Stimulated activated CD8-positive, alpha-beta memory T cell treated with anti-CD3 and anti-CD28 coated beads, Interleukin-4, amount 100 ng/mL, for 24 hours (primary cell): ENCODE measurements around the gene FBXW8.

Experiments
- DNase-seq: peaks from one replicate; pipeline ENCODE4 v3.0.0-alpha.2; 2020; ENCODE audit warnings: low read depth

Gene FBXW8

GRCh38 chr12:117020536-117021220, 109.9 kb downstream of the FBXW8 start:
- DNase-seq, result no peak

DNA sequence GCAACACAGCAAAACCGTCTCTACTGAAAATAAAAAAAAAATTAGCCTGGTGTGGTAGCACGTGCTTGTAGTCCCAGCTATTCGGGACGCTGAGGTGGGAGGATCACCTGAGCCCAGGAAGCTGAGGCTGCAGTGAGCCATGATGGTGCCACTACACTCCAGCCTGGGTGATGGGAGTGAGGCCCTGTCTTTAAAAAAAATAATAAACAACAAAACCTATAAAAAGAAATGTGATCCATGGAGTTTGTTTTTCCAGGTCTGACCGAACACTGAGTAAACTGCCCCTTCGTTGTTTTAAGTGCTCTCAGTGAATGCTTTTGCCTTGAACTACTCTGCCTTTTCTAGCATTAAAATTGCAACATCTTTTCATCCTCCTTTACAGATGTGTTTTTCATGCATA, 111.7 kb downstream of the FBXW8 start:
- no peak for DNase-seq

DNA sequence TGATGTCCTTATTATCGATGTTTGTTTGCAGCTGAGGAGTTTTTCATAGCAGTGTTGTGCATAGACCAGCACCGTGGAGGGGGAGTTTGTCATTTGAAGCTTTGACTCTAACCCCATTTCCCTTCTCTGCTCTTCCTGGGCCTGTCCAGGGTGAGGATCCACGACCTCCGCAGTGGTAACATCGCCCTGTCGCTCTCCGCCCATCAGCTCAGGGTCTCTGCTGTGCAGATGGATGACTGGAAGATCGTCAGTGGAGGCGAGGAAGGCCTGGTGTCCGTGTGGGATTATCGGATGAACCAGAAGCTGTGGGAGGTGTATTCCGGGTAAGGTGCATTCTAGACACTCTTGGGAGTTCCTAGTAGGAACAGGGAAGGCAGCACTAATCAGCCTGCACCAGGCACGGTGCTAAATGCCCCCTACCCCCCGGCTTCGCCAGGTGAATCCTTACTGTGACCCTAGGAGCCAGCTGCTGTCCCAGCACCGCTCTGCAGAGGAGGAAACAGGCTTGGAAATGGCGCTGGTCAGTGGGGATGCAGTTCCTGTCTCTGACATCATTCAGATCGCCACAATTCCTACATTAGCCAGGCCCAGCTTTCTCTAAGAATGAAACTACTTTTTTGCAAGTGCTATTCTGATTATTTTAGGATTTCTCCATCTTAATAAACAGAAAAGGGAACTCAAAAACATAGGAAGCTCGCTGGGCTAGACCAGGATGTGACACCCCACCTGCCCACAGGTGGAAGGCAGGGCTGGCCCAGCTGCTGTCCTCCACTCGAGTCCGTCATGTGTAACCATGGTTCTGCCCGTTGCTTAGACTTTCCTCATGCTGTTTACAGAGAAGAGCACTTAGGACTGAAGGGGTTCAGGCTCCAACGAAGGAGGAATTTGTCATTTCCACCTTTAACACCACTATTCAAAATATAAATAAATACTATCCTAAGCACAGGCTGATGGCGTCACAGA, 113.5 kb downstream of the FBXW8 start:
- no peak for DNase-seq

DNA sequence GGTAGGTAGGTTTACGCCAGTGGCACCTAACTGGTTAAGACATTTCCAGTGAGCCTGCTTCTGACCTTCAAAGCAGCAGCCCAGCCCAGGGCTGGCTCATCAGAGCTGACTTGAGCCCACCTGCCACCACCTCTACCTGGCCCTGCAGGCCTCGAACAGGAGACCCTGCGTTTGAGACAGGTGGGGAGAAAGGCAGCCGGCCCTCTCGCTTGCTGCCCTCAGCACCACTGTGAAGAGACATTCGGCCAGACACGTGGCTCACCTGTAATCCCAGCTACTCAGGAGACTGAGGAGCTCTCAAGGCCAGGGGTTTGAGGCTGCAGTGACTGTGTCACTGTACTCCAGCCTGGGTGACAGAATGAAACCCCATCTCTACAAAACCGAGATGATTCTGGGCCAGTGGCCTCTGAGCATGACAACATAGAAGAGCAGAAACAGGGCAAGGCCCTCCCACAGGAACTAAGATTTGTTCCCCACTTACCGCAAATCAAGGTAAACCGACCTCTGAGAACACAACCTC, 114.3 kb downstream of the FBXW8 start:
- DNase-seq, result no peak

GRCh38 chr12:117025481-117026151, 114.9 kb downstream of the FBXW8 start:
- peak; percentile 27 for DNase-seq

DNA sequence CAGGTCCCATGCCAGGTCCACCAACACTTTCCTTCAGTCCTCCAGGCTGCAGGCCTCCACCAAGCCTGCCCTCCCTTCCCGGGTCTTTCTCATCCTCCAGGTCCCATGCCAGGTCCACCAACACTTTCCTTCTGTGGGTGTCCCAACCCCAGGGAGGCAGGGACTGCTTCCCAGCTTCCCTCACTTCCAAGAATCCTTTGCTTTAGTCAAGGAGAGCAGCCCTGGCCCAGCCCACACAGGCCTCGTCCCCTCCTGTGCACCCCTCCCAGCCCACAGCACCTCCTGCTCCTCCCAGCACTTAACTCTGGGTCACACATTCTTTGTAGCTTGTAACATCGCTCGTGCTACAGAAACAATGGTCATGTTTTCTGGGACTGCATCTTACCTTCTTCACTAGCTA, 115.6 kb downstream of the FBXW8 start:
- DNase-seq, result no peak

DNA sequence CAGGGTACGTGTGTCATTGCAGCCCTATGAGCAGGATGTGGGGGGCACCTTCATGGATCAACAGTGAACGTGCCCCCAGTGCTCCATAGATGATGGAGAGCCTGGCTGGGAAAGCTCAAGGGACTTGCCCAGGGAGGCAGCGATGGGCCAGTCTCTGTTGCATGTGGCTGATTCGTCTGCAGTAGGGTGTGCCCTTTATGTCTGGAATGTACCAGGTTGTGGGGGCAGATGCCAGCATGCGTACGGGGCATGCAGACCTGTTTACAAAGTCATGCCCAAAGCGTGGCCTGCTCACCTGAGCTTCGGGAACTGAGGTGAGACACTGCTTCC, 116.1 kb downstream of the FBXW8 start:
- DNase-seq, result no peak

- no peak for DNase-seq
Measured at GRCh38 chr12:117027251-117028086, 116.7 kb downstream of the FBXW8 start.

GRCh38 chr12:117028254-117028653, 117.5 kb downstream of the FBXW8 start:
- no peak for DNase-seq

DNA sequence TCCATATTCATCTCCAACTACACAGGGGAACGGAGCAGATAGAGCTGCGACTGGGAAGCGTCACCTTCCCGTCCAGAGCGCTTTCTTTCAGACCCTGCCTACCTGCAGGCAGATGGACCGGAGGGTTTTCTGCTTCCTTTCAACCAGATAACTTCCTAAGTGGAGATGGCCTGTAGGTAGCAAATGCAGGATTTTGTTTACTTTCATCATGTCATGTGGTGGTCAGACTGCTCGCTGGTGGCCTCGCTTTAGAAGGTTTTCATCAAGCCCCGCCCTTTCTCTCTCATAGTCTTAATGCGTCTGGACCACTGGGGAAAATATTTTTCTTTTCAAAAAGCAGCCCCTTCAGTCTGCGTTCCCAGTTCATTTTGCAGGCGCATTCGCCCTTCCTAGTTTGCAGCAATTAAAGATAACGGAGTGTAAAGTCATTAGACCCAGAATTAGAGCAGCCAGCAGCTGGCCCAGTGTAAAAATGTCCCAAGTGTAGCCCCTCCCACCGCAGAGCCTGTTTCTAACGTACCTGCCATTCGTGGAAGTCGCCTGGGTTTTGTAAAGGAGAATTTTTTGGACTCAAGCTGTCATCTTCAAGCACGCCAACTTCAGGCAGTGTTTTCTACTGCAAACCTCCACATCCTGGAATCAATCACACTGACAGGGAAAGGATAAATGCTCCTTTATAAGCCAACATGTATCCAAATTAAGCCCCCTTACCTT, 119.6 kb downstream of the FBXW8 start:
- no peak for DNase-seq

DNA sequence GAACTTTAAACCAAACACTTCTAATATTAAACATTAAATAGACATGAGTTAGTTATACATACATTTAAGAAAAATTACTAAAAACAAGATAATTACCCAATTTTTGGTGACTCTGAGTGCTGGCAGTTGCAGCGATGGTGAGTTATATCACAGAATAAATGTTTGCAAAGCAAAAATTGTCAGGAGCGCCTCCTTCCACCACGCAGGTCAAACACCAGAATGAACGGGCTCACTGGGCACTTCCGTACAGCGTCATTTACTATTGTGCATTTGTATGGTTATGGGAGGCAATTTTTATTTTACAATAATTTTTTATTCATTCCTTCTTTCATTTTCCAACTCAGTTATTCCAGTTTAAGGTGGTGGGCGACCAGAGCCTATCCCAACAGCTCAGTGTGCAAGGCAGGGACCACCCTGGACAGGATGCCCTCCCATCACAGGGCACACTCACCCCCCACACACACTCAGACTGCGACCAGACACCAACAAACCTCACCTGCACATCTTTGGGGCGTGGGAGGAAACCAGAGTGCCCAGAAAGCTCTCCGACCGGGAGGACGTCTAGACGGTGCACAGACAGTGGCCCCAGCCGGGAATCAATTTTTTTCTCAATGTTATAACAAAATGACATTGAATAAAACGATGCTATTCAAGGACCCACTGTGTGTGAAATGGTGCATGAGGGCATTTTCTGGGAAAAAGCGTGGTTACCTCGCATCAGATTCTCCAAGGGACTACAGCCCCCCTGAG, 121.3 kb downstream of the FBXW8 start:
- DNase-seq, result no peak

GRCh38 chr12:117032593-117033381, 122.0 kb downstream of the FBXW8 start:
- DNase-seq, result no peak

- DNase-seq, result no peak
Measured at GRCh38 chr12:117033382-117034221, 122.9 kb downstream of the FBXW8 start.

GRCh38 chr12:117034249-117034648, 123.5 kb downstream of the FBXW8 start:
- no peak for DNase-seq

GRCh38 chr12:117034701-117035151, 124.0 kb downstream of the FBXW8 start:
- DNase-seq, result no peak

DNA sequence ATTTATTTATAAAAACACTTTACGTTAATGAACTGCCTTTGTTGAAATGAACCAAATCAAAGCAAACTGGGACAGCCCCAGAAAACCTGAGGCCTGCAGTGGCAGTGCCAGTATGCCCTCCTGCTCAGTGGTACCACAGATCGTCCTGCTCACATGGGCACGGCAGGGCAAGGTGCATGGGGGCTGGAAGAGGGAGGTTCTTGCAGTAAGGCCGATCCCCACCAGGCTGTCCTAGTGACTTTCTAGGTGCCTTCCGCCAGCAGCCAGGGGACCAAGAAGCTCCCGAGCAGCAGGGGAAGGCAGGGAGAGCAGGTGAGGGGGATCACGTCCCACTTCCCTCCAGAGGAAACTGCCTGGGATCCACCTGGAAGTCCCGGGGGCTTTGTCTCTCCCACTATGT, 124.5 kb downstream of the FBXW8 start:
- DNase-seq, result no peak

DNA sequence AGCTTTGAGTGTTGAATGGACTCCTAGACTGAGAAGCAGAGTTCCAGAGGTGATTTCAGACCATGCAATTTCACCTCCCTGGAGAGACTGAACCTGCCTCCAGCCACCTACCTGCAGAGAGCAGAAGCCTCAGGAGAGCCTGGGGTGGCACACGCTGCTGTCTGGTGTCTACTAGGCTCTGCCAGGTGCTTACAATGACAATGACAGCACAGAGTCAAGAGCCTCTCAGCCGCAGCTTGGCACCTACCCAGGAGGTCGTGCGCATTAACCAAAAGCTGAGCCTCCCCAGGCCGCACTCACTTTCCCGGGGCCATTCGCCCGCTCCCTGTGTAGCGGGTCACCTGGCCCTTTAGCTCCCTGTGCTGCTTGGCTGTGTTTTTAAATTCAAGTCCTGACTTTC, 125.3 kb downstream of the FBXW8 start:
- no peak for DNase-seq

DNA sequence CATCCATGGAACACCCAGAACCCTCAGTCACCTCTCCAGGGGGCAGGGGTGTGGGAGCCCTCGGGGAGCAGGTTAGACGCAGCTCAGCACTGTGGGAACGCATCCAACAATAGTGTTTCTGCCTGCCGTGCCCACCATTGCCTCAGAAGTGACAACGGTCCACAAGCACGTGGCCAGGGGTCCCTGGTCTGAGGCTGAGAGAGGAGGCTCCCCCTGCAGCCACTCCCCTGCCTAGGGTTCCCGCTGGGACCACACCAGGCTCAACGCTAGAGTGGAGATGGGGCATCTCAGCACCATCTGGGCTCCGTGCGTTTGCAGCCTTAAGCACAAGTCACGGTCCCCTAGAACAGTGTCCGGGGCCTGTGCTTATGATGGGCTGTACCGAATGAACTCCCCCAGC, 125.8 kb downstream of the FBXW8 start:
- DNase-seq, result no peak
